NCI-H446 treated with DMSO at 0.1 percent for 48 hours (cell line): ENCODE results near the gene PDE10A.

Experiments used
- DNase-seq: peaks from one replicate; lab custom pipeline; 2025; lab: John Stamatoyannopoulos, UW

PDE10A gene

DNA sequence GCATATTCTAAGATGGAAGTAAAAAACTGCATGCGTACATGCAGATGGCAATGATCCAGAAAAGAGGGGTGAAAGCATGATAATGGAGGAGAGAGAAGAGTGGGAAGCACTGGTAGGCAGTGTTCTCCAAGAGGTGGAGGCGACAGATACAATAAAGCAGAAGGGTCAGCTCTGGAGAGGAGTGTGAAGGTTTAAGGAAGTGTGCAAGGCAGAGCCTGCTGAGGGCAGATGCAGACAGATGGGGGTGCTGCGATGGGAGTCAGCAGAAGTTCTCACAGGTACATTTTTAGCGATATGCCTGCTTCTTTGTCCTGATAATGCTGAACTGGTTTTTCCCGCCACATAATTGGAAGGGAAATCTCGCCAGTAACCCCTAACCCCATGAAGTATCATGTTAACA is 272.6 kb downstream of the PDE10A start:
- no peak for DNase-seq

DNA sequence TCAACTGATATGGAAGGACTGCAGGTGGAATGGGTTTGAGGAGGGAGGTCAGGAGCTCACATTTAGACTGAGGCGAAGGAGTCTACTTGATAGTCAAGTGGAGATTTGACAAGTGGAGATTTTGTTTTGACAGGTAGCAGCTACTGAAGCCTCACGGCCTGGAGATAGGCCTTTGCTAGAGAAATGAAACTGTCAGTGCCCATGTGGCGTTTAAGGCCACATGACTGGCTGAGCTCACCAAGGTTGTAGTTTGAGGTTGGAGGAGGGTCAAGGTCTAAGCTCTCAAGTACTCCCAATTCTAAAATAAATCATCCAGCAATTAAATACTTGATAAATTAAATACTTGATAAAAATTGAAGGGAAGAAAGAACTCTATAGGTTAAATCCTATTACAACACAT is 273.5 kb downstream of the PDE10A start:
- no peak for DNase-seq

DNA sequence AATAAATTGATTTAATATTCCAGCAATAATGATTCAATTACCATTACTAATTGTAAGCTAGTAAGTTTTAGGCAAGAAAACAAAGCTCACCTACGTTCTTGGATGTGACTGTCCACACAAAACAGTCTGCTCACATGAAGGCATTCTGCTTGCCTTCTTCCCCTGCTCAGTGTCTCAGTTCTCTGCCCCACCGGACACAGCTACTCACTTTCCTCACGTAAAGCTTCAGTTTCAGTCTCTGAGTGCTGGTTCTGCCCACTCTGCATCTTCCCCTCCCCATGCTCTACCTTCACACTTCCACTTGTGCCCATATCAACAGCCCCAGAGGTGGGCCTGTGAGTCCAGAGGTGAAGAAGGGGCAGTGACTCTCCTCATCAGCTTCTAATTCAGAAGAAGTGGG is 279.7 kb downstream of the PDE10A start:
- no peak for DNase-seq

DNA sequence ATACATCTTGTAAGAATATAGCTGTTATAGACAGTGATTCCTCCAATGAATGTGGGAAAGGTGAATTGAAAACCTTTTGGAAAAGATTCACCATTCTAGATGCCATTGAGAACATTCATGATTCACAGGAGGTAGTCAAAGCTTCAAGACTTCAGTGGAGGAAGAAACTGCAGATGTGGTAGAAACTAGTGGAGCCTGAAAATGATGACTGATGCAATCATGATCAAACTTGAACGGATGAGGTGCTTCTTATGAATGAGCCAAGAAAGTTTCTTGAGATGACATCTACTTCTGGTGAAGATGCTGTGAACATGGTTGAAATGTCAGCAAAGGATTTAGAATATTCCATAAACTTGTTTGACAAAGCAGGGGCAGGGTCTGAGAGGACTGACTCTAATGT is 286.9 kb downstream of the PDE10A start:
- DNase-seq, result no peak

DNA sequence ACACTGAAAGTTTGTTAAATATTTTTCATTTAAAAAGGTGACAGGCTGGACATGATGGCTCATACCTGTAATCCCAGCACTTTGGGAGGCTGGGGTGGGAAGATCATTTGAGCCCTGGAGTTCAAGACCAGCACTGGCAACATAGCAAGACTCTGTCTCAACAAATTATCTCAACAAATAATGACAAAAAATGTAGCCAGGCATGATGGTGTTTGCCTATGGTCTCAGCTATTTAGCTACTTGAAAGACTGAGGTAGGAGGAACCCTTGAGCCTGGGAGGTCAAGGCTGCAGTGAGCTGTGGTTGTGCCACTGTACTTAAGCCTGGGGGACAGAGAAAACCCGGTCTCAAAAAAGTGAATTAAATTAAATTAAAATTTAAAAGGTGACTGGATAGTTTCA is 297.7 kb downstream of the PDE10A start:
- DNase-seq, result no peak

DNA sequence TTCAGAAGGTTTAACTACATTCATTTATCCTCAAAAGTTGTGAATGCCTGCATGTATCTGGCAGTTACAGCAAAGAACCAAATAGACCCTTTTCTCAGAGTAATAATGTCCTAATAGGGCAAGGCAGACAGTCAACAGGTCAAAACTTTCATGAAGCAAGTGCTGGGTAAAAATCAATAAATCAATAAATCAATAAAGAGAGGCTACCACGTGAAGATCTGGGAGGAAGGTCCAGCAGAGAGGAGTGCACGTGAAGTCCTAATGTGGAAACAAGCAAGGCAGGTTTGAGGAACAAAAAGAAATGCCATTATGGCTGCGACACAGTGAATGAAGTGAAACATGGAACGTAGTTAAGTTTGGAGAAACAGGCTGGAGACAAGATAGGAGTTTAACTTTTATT is 317.3 kb downstream of the PDE10A start:
- DNase-seq, result no peak

DNA sequence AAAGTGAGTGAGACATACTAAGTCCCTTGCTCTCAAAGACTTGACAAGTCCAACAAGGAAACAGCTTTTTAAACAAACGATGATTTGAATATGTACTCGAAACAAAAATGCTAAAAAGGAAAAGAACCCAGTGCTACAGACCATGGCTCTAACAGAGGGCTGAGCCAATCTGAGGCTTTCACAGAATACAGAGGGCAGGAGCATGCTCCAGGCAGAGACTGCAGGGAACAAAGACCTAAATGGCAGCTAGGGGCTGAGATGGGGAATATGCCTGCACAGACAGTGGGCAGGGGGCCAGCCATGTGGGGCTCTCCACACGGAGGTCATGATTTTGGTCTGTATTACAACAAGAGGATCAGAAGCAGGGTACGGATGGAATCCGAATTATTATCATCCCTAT is 322.5 kb downstream of the PDE10A start:
- DNase-seq, result no peak

DNA sequence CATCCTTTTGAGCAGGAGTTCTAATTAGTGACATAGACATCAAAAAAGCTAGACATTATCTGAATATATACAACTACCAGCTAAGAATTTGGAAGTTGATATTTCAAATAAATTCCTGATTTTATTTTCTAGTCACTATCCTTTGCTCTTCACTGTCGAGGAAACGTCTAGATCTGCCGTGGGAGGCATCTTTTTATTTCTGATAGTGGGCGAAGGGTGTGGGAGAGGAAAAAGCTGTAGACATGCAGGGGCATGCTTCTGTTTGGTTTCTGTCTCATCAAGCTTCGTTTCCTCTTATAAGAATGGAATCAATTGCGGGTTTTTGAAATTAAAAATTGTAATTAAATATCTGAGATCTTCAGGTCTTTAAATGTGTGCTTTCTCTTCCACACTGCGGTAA is 337.4 kb downstream of the PDE10A start:
- DNase-seq, result no peak

DNA sequence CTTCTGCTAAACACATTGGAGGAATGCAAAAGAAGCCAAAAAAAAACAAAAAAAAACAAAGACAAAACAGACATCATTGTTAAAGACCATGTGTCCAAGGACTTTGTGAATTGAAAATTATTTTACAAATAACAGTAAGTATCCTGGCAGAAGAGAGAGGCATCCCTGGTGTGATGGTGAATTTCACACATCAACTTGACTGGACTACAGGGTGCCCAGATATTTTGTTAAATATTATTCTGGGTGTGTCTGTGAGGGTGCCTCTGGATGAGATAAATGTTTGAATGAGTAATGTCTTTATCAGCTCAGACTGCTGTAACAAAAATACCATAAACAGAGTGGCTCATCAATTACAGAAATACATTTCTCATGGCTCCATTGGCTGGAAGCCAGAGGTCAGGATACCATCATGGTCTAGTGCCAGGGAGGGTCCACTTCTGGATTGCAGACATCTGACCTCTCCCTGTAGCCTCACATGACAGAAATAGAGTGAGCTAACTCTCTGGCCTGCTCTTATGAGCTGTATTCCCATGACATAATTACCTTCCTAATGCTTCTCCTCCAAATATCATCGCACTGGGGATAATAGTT is 341.4 kb downstream of the PDE10A start:
- DNase-seq, result no peak

DNA sequence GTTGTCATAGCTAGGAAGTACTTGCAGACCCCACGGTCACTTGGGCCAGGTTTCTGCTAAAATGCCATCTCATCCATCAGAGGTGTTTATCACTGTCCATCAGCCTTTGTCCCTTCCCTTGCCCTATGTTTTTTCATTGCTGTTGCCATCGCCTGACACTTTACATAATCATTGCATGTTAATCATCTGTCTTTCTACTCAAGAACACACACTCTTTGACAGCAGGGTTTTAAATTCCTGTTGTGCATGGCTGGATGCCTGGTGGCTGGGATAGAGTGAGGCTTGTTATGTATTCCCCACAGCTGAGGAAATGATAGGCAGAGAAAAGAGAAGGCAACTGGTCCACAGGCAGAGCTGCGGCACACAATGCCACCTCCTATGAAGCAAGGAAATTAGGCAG is 341.9 kb downstream of the PDE10A start:
- no peak for DNase-seq

DNA sequence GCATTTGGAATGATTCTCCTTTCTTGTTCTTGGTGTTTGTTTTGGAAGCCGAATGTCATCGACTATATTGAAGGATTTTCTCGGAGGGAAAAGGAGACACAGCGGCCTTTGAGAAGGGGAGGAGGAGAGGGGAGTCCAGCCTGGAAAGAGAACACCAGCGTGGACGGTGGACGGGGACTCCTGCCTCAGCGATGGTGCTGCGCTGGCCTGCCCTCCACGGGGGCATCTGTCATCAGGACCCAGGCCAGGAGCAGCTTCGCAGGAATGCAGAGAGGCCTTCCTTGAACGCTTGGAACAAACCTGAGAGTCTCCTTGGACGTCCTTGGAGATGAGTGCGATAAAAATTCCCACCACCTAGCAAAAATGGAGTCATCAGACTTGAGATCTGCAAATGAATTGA is 345.3 kb downstream of the PDE10A start:
- DNase-seq, result no peak

DNA sequence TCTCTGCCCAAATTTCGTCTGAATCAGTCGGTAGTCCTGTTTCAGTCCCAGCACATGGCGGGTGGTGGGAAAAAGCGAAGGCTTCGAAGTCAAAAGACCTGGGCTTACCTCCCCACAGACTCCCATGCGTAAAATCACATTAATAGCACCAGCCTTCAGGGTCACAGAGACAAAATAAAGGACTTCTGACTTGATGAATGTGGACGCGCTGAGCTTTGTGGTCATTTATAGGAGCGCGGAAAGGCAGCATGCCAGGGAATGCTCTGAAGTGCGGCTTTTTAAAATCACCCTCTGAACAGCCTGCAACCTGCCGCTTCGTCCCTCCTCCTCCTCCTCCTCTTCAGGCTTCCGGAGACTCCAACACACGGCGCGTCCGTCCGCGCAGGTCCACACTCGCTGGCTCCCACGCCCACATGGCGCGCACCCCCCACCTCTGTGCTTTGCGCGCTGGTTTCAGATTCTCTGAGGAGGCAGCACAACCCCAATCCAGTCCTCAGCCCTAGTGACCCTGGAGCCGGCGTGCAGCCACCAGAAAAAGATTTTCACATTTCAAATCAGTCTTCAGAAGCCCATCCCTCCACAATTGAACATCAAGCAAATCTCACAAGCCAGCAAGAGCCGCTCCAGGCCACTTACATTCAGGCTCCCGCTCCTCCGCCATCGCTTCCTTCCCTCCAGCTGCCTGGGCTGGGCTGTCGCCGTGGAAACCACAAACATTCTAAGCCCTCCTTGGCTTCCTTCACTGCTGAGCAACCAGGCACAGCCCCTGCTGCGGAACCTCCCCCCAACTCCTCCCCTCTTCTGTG is 353.9 kb downstream of the PDE10A start, which contains the start of gene C6orf118:
Gene C6orf118 (minus strand): TSS at position 680 of the 806 bp plus-strand sequence. CDS start 19 bp downstream, at position 661.
- no peak for DNase-seq

DNA sequence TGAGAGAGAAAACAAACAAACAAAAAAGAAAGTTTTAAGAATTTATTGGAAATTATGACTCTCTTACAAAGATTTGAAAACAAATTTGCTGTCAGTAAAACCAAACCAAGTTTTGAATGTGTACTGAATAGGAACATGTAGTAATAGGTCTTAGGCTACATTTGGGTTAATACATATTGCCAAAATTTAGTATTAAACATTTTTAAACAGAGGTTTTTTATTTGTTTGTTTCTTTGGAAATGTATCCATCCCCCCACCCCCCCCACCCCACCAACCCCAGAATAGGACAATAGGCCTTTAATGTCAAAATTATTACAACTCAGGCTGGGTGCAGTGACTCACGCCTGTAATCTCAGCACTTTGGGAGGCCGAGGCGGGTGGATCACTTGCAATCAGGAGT is 356.1 kb downstream of the PDE10A start:
- DNase-seq, result no peak

DNA sequence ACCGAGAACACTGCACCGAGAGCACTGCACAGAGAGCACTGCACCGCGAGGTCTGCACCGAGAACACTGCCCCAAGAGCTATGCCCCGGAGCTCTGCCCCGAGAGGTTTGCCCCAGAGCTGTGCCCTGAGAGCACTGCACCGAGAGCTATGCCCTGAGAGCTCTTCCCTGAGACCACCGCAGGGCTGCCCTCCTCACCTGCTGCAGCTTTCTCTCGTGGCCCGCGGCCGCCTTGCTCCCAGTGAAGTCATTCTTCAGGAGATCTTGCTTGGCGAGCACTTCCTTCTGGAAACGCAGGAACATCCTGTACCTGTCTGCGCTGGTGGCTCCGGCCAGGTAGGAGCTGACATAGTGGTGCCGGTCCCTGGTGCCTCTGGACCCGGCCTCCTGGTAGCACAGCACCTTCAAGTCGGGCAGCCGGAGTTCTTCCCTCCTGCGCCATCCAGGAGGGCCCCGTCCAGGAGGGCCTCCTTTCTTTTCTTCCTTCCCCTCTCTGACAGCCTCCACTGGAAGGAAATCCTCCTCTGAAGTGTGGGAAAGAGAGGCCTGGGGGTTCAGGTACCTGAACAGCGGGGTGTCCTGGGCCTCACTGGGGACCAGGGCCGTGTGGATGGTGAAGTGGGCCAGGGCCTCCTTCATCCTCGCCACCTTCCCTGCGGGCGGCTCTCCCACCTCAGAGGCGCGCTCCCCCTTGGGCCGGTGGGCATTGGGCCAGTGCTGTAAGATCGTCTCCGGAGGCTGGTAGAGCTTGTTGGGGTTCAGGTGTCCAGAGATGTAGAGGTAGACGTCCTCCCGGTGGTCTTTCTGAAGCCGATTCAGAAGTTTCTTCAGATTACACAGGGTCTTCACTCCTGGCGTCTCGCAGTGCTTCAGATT is 361.4 kb downstream of the PDE10A start:
- no peak for DNase-seq

DNA sequence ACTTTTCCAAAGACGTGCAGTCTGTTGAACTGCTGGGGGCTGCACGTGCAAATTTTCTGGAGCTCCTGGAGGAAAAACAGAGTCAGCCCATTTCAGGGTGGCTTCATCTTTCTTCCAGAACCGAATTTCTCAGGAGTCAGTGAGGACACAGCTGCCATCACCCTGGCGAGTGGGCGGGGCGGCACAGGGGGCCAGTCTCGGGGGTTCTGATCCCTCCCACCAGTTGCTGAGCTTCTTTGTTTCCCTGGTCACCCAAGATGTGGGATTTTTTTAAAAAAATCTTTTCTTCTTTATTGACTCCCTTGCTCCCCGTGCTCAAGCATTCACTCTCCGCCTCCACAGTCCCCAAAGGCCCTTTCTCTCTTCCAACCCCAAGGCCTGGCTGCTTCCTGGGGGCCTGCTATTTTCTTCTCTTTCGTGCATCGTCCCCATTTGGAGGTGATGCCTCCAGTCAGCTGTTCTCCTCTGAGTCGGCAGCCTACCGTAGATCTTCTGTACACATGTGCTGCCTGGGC is 362.6 kb downstream of the PDE10A start:
- DNase-seq, result no peak

DNA sequence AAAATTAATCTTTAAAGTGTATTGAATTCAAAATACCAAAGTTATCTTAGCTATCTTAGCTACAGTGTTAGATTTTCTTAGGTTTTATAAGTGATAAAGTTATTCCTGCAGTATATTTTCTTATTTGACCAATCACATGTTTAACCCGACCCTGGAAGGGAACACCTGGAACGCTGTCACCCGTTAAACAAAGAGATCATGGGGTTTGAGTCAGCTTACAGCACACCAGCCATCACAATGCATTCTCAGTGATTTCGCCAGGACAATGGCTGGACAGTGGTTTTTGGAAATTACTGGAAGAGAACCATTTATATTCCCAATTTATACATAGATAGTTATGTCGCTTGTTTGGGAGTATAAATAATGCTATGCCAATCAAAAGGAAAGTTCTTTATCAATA is 364.2 kb downstream of the PDE10A start:
- DNase-seq, result no peak

DNA sequence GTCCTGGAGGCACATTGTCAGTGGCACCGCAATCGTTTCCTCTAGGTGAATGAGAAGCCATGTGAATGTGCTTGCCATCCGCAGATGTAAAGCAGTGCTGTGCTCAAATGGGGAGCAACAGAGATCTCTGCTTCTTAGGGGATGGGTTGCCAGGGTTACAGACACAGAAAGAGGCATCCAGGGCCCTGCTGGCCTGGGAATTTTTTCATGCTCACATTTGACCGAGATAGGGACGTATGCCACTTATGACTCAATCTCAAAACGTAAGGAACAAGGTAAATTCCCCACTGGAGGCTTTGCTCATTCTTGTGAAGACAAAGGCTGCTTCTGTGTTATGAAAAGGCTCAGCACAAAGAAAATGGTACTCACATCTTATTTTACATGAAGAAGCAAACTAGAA is 364.6 kb downstream of the PDE10A start:
- DNase-seq, result no peak

DNA sequence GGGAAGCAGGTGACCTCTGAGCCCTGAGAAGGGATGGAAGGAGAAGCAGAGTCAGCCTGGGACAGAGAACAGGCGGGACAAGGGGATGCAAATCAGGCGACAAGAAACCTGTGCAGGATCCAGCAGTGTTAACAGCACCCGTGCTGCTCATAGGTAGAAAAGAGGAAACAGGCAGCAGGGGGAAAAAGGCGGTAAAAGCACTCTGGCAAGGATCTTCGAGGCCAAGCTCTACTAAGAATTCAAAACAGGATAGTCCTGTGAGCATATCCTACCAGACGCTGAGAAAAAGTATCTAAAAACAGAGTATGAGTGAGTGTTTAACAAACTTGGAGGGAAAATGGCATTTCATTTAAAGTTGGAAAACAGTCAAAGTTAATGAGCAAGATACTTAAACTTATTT is 370.4 kb downstream of the PDE10A start:
- DNase-seq, result no peak
